Diencephalon (tissue), 1 donor: ENCODE measurements around the gene ZFHX3. TPM values are rescaled to one million over a fixed set of nuclear protein-coding genes. Genes with fewer than 3 reads are reported as not detected.

Experiments
- small RNA-seq: library from RNA; depleted of rRNA; stranded (forward); fragments of <200 nt; gene quantifications from one replicate; pipeline ENCODE3, GENCODE V24; 2014
- total RNA-seq: library from RNA; depleted of rRNA; stranded (reverse); fragments of >200 nt; gene quantifications from one replicate; pipeline ENCODE4 v1.2.3, GENCODE V29; 2014

The ZFHX3 gene
- total RNA-seq = 29.8 TPM

GRCh38 chr16:73047536-73048291 is at the start of gene ZFHX3:
ZFHX3 (minus strand) TSS chr16:73048128; CDS start chr16:72960145, 87,983 bp downstream.

Small RNA genes within 50 kb of the gene (small RNA-seq; reads per million reads assigned to genes)
- gene AC002044.1 = not detected
- gene RNU7-71P = not detected
